Right hindlimb (tissue), 1 donor: ENCODE results near the gene ZNF423.

Experiments
- DNase-seq: peaks from one replicate; pipeline ENCODE4 v3.0.0-alpha.2; 2018

Gene ZNF423

DNA sequence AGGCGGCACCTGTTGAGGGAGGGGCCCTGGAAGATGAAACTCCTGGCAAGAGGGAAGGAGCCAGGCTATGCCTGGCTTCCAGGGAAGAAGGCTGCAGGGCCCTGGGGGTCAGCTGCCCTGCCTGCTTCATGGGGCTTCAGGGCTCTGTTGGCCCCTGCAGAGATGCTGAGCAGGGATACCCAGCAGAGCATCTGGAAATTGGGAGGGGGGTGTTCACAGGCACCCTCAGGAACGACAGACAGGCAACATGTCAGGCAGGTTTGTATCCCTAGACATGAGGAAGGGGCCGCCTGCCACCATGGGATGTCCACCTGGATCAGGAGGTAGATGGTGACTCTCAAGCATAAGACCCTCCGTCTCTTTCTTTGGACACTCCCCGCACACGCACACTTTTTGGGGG lies 13.8 kb upstream of the ZNF423 start:
- DNase-seq, result no peak

DNA sequence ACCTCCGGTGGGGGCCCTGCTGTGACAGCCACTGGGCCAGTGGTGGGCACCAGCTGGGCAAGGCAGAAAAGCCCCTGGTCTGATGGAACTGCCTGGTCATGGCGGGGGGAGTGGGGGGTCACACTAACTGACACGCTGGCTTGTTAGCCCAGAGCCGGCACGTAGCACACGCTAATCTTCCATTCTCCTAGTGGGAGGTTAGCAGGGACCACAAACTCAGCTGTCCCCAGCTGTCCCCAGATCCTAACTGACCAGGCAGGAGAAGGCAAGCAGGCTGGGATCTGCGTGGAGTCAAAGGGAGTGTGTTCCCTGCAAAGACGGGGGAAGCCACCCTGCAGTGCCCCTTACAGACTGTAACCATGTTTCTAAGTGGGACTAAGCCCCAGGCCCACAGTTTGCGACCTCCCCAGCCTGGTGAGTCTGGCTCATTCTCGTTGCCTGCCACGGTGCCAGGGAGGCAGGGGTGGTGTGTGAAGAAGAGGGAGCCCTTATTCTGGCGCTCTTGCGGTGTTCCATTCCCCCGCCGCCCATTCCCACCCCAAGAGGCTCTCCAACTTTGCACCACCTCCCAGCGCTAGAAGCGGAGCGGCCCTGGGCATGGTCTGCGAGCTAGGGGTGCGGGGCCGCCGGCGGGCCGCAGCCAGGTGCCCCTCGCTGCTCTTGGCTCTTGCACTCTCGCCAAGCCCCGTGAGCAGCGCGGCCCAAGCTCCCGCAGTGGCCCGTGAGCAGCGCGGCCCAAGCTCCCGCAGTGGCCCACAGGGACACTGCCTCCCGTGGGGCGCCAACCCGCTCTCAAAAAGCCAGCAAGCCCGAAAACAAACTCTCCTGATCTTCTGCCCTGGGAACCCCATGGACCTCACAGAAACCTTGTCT lies 12.1 kb upstream of the ZNF423 start:
- no peak for DNase-seq

DNA sequence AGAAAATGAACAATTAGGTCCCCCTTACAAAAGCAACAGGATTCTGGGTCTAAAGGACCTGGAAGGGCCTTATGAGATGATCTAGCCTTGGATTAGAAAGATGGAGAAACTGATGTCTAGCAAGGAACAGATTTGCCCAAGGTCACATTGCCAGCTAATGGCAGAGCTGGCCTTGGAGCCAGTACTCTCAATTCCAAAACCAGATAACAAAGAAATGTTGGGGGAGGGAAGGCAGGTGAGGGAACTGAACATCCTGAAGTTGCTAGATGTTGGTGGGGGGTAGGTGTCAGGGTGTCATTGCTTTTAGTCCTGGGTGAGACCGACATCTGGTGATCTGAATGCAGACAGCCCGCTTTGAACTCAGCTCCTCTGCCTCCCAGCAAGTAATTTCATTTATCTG lies 11.3 kb upstream of the ZNF423 start:
- no peak for DNase-seq

DNA sequence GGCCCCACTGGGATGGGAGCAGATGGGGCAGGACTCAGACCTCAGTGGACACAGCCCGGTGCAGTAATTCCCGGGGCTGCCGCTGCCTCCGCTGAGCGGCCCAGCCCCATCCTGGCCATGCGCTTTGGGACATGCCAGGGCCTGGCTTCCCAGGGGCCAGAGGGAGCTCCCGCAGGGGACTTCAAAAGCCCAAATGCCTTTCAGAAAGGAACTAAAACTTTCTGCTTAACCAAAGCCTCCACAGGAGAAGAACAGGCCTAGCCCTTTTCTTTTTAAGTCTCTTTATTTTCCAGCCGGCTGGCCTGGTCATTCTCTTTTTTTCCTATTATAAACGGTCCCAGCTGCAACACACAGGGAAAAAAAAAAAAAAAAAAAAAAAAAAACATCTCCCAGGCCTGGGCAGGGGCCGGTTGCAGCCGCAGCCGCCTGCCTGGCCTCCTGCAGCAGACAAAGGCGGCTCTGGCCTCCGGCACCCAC lies 10.7 kb upstream of the ZNF423 start:
- no peak for DNase-seq

DNA sequence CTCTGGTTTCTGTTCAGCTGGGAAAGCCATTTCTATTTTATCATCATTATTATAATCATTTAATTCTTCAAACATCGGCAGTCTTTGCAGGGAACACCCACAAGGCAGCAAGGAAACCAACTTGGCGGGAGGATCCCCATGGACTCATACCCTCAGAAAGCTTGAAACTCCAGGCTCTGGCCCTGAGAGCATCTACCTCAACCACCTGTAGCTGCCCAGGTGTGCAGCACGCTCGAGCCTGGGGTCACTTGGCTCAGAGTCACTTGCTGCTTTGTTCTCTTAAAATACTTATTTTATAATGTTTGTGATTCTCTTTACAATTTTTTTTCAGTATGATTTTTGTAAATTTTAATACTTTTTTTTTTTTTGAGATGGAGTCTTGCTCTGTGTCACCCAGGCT lies 6.8 kb upstream of the ZNF423 start:
- no peak for DNase-seq

DNA sequence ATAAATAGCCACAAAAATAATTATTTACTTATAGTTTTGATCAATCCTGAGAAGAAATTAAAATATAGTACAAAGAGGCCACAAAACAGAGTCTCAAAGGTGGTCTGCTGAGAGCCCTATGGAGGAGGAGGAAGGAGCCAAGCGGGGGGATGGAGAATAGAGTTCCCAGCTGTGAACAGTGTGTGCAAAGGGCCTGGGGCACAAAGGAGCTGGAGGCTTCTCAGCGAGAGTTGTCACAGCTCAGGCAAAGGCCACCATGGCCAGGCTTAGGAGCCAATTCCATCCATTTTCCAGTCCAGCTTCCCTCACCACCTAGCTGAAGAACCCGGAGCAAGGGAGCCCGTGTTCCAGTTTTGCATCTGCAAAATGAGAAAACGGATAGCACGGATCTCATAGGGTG lies 5.4 kb upstream of the ZNF423 start:
- no peak for DNase-seq

DNA sequence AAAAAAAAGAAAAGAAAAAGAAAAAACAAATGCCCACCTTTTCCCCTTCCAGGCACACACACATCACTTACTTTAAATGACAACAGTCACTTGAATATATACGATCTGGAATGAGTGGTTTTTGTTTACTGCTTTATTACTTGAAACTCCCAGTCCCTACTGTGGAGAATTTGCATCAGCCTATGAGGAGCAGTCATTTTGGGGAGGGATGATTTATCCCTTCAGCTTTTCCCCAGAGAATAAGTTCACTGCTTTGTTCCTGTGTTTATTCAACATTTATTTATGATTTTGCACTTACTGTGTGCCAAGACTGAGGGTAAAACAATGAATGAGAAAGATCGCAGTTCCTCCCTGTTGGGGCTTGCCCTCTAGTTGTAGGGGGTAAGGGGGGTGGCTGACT lies 4.7 kb upstream of the ZNF423 start:
- DNase-seq, result no peak

DNA sequence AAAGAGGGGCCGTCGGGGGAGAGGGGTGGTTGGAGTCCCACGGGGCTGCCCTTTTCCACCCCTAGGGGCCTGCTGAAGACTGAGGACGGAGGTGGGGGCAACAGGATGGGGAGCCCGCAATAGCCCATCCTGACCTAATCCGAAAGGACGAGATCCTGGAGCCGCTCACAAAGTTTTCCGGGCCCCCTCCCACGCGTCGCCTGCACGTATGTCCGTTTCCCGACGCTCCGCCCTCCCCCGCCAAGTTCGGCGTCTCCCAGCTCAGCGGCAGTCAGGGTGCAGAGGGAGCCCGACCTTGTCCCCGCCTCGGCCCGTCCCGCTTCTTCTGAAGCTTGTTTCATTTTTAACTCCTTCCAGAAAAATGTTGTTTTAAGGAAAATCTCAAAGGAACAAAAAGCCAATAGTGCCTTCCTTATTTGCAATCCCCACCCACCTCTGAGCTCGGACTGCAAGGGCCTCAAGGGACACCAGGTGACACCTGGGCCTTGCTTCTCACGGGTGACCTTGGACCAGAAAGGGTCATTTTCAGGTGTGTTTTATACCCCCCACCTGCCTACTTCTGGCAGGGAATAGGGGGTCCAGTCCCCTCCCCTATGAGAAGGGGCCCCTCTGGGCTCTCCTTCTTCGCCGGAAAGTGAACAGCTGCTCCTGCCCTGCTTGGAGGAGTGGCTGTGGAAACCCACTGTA lies 3.4 kb upstream of the ZNF423 start:
- peak; percentile 87 for DNase-seq

DNA sequence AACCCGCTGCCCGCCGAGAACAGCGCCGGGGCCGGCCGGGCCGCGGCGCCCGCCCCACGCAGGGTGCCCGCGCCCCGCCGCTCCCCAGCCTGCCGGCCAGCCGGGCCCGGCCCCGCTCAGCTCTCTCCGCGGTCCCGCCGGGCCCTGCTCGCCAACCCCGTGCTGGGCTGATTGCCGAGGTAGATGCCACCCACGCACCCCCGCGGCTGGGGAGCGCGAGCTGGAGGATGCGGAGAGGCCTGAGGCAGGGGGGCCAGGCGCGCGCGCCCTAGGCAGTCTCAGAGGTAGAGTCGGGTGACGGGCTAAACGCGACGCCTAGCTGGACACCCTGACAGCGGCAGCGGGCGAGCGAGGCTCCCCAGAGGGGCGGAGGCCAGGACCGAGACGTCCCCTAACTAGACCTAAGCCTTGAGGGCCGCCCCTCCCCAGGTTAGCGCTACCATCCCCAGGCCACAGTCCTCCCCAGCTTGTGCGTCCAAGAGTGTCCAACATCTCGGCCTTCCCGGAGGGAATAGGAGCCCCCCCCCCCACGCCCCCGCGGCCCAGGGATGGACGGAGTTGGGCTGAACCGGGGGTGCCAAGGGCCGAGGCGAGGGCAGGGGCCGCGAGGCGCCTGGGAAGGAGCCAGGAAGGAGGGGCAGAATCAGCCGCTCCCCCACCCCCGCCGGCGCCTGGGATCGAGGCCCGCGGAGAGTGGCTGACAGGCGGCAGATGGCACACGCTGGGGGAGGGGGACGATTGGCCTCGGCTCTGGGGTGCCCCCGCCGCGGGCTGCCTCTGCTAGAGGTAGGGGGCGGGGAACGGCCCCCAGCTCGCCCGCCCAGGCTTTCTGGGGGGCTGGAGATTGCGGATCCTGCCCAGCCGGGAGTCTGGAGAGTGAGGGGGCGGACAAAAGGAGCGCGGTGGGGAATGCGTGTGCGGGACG lies 2.5 kb upstream of the ZNF423 start:
- peak; percentile 79 for DNase-seq

DNA sequence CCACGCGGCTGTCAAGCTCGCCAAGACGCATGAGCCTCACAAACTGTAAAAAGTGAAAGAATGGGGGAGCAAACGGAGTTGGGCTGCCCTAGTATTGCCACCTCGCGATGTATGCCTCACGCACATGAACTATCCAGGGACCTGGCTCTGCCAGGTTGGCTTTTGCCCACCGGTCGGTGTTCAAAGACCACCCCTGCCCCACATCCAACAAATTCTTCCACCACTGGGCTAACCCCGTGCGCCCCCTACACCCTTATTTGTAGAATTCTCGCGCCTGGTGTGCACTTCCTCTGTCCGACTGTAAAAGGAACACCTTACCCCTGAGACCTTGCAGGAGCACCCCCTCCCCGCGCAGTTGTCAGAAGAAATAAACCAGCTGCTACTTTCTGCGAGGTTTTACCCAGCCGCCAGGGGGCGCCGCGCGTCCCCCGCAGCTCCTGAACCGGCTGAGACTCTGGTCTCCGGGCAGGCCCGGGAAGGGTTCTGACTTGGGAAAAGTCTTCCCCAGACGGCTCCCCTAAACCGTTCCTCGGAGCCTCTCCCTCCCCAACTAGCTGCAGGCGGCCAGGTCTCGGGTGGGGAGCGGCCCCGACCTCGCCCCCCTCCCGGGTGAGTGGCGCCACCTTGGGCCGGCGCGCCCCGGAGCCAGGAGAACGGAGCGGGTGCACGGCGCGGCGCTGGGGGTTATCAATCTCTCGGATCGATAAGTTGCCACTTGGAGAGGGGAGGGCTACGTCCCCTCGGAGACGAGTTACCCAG lies 1.7 kb upstream of the ZNF423 start:
- DNase-seq, result peak; percentile 79

DNA sequence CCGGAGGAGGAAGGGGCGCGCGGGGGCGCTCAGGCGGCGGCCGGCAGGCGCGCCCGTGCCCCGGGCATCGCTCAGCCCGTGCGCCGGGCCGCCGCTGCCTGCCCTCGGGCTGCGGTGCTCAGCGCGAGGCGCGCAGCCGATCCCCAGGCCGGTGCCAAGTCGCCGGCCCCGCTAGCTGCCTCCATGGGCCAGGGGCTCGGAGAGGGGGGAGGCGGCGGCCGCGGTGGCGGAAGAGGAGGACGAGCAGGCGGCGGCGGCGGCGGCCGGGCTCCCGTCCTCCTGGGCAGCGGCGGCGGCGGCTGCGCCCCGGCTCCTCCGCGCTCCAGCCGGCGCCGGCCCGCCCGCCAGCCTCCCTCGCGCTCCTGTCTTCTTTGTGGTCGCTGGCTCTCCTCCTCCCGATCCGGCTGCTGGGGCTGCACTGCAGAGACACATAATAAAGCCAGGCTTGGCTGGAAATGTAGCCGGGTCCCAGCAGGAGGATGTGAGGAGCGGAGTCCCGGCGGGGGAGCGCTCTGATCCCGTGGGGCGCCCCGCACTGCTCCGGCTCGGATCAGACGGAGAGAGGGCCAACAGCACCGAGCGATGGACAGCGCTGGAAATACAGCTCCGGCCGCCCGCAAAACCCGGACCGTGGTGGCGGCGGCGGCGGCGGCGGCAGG lies 889 bp upstream of the ZNF423 start:
- peak; percentile 86 for DNase-seq

DNA sequence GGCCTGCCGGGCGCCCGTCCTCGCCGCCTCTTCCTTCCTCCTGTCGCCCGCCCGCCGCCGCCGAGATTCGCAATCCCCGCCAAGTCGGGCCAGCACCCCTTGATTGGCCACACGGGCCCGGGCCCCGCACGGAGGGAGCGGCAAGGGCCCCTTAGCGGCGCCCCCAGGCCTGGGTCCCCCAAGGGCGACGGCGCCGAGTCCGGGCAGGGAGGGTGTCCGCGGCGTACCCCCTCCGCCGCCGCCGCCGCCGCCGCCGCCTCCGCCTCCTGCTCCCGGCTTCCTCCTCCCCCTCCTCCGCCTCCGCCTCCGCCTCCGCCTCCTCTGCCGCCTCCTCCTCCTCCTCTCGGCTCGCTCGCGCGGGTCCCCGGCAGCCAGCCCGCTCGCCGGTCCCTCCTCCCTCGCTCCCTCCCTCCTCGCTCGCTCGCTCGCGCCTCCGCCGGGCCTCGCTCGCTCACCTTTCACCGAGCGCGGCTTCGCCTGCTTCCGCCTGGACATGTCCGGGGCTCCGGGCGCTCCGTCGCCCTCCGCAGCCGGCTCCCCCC lies 561 bp downstream of the ZNF423 start:
- DNase-seq, result peak; percentile 94

DNA sequence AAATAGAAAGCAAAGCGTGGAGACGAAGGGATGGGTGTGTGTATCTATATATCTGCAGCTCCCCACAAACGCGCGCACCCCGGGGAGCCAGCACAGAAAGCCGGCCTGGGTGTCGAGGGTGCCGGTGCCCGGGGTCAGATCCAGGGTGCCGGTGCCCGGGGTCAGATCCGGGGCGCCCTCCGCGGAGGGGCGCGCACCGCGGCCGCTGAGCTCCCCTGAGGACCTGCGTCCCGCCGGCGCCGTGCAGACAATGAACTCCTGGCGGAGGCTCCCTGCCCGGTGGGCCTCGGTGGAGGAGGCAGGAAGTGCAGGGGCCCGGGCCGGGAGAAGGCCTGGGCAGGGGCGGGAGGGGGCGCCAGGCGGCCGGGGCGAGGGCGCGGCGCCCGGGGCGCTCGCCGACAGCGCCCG lies 1.1 kb downstream of the ZNF423 start:
- peak; percentile 74 for DNase-seq

DNA sequence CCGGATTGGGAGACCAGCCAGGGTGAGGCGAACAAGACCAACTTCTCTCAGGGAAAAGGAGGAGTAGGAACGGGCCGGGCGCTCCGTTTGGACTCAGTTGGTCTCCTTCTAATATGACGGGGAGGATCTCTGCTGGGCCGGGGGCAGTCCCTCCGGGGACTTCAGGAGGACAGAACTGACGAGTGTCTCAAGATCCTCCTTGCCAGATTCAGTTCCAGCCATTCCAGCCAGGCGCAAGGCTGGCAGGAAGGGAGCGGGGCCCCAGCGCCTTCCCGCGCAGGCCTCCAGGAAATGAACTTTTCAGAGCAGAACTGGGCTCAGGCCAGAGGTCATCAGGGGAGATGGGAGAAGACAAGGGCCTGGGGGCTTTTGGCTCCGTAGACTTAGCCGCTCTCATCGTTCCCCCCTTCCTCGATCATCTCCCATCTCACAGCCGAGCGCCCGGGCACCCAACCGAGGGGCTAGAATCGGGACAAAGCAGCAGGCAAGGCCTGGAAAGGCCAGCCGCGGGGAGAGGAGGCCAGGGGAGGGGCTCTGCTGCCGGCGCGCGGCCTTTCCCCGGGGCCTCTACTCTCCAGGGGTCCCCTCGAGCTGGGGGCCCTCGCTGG lies 1.6 kb downstream of the ZNF423 start:
- DNase-seq, result peak; percentile 66

DNA sequence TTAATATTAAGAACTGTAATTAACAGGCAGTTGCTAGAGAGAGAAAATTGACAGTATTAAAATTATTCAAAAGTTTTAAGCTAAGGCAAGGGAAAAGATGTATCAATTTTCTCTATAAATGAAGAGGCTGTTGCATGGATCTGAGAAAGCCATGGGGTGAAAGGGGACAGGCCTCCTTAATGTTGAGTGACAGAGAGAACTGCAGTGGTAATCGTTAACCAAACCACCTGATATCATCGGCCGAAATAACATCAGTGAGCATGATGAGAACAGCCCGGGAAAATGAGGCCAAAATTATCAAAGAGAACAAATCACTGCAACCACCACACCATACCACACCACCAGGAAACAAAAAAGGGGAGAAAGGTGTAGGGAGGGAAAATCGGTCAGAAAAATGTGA lies 3.6 kb downstream of the ZNF423 start:
- no peak for DNase-seq

DNA sequence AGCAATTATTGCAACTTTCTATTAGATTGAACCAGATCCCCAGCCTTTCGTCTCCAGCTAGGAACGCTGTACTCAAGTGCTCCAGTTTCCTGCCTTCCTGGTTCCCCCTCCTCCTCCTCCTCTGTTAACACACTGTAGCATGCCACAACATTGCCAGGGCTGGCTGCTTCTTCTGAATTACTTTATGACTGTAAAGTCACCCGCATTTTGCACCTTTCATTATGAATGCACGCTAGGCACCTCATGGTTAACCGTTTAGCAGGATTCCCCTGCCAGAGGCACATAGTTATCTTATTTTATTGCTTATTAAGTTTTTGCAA lies 4.5 kb downstream of the ZNF423 start:
- no peak for DNase-seq

DNA sequence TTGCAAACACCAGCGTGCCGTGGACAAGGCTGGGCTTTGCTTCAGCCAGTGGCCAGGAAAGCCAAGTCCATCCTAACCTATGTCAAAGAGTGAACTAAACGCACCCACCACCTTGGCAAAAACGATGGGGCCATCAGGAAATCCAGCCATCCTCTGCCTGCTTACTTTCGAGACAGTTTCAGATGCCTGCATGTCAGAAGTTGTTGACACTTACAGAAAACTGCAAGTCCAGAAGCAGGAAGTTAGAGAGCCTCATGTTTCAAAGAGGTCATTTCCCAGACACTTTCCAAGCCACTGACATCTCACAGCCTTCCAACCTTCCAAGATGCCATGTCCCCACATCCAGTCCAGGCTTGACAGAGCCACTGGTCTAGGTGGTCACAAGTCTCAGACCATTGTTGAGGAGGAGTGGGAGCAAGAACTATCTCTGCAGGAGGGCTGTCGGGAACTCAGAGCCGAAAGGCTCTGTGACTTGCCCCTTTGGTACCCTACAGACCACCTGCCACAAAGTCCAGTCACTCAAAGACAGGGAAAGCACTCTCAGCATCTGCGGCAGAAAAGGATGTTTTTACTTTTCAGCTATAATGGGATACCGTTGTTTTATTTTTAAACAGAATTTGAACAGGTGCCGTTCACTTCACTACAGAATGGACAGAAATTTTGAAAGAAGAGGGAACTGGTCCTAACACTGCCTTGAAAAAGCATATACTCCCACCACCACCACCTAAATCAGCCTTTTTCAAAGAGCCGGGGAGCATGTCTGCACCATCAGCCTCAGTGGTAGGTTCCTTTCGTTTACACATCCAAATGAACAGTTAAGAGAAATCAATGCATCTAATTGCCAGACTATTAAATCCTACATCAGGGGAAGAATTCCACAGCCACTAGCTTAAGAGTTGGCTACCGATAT lies 5.1 kb downstream of the ZNF423 start:
- DNase-seq, result no peak

DNA sequence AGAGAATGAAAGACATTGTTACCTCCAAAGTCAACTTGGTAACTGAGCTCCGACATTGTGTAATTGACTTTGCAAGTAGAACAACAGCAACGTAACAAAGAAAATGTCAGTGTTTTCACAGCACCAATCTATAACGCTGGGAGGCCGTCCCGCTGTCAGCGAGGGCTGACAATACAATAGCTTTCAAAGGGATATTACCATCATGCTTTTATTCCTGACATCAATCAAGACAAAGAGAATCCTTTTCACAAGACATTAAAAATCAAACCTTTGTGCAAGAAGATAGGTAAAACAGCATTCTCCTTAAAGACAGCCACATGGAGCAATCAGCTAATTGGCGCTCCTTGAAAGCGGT lies 6.2 kb downstream of the ZNF423 start:
- no peak for DNase-seq

DNA sequence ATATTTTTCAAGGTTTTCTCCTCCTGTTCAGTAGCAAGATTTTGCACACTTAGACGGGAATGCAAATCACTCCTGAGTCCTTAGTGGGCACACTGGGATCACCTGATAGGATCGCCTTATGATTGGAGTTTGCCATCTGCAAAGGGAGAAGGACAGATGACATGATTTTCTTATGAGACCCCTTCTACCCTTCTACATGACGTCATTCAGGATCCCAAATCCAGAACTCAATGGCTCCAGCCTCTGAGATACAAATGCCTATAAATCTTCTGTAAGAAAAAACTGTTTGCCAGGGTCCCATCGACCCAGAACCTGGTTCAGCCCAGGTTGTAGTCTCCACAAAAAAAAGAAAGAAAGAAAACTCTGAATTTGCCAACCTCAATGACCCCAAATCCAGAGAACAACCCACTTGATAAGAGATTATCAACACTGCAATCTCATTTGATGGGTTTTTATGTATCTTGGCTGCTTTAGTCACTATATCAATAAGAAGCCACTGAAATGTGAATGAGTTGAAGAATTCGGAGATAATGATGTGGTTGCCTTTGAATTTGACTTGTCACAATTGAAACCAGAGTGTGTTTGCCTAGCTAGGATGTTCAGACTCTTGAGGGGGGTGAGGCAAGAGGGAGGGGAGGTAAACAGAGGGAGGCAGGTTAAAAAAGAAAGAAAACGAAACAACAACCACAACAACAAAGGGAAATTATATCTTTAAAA lies 6.7 kb downstream of the ZNF423 start:
- DNase-seq, result no peak

DNA sequence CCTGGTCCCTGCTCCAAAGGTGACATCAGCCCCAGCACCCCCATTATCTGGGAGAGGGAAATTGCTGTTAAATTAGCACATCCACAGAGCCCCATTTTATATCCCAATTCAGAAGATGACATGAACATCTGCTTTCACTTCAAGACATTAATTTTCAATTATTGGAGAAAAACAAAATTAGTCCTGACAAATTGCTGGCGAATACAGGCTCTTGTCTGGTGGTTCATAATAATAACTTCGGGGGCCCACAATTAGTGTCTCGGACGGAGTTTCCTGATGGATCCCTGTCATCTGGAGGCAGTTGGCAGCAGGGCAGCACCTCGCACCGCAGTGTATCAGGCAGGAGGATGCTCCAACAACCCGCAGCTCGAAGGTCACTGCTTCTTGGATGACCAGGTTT lies 7.4 kb downstream of the ZNF423 start:
- no peak for DNase-seq
